GM18868 (cell line): ENCODE data around the gene CRYGA.
"Not testable (repeated sequence)": the region's sequence is repeated elsewhere in the genome, so short reads cannot be mapped to it uniquely, and the experiment has no call there.

ENCODE experiments used
- ATAC-seq: cut with Tn5 transposase; IDR thresholded peaks from one replicate; pipeline ENCODE4 v1.9.1; 2021; ENCODE audit warnings: mild to moderate bottlenecking, moderate library complexity; ENCODE audit not compliant: unreplicated experiment

The CRYGA gene

DNA sequence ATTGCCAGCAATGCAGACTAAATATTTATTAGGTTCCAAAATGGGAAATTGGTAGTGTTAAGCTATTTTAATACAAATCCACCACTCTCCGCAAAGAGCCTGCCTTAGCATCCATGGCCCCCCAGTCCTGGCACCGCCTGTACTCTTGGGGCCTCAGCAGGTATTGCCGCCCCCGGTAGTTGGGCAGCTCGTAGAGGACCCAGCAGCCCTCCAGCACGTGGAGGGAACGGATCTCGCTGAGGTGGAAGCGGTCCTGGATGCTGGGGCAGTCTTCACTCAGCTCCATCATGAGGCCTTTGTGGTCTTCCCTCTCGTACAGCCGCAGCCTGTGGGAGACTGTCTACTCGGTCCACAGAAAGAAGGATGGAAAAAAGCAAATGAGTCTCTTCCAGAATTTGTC, 35.3 kb downstream of the CRYGA start:
- no peak for ATAC-seq

DNA sequence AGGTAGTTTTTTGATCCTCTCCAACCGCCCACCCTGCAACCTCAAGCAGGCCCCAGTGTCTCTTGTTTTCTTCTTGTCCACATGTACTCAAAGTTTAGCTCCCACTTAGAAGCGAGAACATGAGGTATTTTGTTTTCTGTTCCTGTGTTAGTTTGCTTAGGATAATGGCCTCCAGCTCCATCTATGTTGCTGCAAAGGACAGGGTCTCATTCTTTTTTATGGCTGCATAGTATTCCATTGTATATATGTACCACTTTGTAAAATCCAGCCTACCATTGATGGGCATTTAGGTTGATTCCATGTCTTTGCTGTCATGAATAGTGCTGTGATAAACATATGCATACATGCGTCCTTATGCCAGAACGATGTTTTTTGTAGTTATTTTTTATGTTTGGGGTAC, 36.3 kb downstream of the CRYGA start:
- ATAC-seq: no peak

DNA sequence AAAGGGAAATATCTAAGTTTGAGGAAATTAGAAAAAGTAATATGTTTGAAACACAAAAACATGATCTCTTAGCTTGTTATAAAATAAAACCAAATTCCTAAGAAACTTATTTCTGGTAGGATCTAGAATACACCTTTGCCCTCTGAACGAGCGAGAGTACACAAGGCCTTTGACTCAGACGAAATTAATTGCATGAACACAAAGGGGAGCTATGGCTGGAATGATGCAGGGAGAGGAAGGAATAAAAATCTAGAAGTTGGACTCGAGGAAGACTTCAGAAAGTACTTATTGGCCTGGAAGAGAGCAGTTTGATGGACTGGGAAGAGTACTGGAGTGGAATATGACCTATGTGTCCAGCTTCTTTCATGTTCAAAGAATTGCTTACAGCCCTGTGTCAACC, 38.1 kb downstream of the CRYGA start:
- no peak for ATAC-seq

DNA sequence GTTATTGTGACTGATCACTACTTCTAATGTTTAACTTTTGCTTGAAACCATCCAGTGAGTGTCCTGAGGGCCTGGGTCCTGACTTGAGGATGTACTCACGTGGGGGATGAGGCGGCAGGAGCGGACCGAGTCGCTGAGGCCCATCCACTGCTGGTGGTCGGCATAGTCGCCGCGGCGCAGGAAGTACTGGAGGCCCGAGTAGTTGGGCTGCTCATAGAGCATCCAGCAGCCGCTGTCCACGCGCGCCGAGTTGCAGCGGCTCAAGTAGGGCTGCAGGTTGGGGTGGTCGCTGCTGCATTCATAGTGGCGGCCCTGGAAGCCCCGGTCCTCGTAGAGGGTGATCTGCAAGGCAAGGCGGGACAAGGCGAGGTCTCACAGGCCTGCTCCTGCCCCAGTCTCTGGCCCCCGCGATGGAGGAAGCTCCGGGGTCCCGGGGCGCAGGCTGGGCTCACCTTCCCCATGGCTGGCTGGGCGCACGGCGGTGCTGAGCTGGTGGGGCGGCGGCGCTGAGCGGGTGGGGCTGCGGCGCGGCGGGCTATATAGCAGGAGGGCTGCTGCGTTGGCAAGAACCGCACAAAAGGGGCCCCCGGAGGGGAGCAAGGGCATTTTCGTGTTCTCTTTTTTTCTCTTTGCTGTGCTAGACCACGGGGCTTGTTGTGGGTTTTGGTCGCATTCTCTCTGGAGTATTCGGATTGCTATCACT, 39.2 kb downstream of the CRYGA start, which contains the start of gene CRYGD:
Gene CRYGD (minus strand): TSS at position 512 of the 703 bp plus-strand sequence. CDS start 51 bp downstream, at position 461.
- ATAC-seq: not testable (repeated sequence)

DNA sequence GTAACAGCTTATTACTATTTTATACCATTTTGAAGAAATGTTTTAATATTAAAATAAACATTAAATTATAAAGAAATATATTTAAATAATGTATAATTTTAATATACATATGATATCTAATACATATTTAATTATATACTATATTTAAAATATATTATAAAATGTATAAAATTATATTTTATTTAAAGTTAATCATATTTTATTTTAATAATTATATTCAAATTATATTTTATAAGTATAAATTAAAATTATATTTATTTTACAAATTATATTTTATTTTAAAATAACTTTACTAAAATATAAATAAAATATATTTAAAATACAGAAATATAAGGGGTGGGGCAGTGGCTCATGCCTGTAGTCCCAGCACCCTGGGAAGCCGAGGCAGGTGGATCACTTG, 41.1 kb downstream of the CRYGA start:
- ATAC-seq: no peak

DNA sequence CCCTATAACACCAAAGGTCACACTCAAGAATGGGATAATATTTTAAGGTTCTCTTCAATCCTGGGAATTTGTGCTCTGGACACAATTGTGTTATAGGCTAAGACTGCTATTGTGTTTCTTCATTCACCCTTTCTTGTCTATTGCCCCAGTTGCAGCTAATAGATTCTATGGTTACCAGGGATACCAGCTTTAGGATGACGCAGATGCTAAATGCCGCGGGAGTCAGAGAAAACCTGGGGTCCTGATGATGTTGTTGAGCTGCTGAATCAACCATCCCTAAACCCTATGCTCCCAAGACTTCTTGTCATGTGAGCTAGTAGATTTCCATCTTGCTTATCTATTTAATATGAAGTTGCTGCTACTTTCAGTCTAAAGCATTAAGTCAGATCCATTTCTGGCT, 44.5 kb downstream of the CRYGA start:
- ATAC-seq: no peak

DNA sequence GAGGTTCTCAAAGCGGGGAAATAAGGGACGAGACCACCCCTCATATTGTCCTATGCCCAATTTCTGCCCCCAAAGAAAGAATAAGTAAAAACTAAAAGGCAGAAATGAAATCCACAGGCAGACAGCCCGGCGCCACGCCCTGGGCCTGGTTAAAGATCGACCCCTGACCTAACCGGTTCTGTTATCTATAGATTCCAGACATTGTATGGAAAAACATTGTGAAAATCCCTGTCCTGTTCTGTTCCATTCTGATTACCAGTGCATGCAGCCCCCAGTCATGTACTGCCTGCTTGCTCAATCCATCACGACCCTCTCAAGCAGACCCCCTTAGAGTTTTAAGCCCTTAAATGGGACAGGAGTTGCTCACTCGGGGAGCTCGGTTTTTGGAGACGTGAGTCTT, 46.0 kb downstream of the CRYGA start:
- not testable (repeated sequence) for ATAC-seq

DNA sequence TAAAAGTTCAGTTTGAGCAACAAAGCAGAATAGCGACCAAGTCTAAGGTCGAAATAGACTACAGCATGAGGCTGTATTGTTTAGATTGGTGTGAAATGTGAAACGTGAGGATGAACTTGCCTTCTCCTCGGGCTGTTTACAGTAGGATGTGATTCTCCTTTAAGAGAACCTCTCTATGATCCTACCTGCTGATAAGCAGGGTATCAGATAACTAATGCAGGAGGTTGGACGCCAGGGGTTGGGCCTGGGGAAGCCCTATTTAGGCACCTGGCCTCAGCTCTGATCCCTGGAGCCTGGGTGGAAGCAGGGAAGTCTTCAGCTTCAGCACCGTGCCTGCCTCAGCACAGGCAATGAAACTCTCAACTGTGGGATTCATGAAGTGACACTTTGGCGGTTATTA, 50.4 kb downstream of the CRYGA start:
- ATAC-seq: no peak

DNA sequence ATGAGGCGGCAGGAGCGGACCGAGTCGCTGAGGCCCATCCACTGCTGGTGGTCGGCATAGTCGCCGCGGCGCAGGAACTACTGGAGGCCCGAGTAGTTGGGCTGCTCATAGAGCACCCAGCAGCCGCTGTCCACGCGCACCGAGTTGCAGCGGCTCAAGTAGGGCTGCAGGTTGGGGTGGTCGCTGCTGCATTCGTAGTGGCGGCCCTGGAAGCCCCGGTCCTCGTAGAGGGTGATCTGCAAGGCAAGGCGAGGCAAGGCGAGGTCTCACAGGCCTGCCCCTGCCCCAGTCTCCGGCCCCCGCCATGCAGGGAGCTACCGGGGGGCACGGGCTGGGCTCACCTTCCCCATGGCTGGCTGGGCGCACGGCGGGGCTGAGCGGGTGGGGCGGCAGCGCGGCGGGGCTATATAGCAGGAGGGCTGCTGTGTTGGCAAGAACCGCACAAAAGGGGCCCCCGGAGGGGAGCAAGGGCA, 51.1 kb downstream of the CRYGA start:
- not testable (repeated sequence) for ATAC-seq
